Osteocyte (in vitro differentiated cells): Measurements from ENCODE around the gene BIK. TPM values are rescaled to one million over a fixed set of nuclear protein-coding genes. Genes with fewer than 3 reads are reported as not detected.

Experiments used
- DNase-seq: peaks from one replicate; pipeline ENCODE4 v3.0.0; 2021; ENCODE audit warnings: mixed read lengths; ENCODE audit not compliant: unreplicated experiment; ENCODE audit errors: extremely low spot score
- H3K27ac Mint-ChIP-seq: one replicate; pipeline ENCODE4 v1.8.0; 2021; ENCODE audit warnings: mild to moderate bottlenecking, mixed read lengths; ENCODE audit not compliant: unreplicated experiment
- H3K27me3 Mint-ChIP-seq: one replicate; pipeline ENCODE4 v1.8.0; 2021; ENCODE audit warnings: mixed read lengths; ENCODE audit not compliant: unreplicated experiment
- H3K36me3 Mint-ChIP-seq: one replicate; pipeline ENCODE4 v1.8.0; 2021; ENCODE audit warnings: mixed read lengths; ENCODE audit not compliant: unreplicated experiment
- H3K4me1 Mint-ChIP-seq: one replicate; pipeline ENCODE4 v1.8.0; 2021; ENCODE audit warnings: mixed read lengths; ENCODE audit not compliant: unreplicated experiment
- H3K4me3 Mint-ChIP-seq: one replicate; pipeline ENCODE4 v1.8.0; 2021; ENCODE audit warnings: mild to moderate bottlenecking, moderate library complexity, mixed read lengths; ENCODE audit not compliant: unreplicated experiment
- H3K9me3 Mint-ChIP-seq: one replicate; pipeline ENCODE4 v1.8.0; 2021; ENCODE audit warnings: mixed read lengths; ENCODE audit not compliant: unreplicated experiment
- total RNA-seq: library from RNA; stranded (reverse); gene quantifications from 2 replicates; pipeline ENCODE4 v1.2.1, GENCODE V29; 2021
- TF ChIP-seq, protein P1 (sequence below): fragments of 200-600 bp; sonication (generic); IDR thresholded peaks from 2 replicates; pipeline ENCODE4 v1.5.0; 2021; ENCODE audit warnings: antibody characterized with exemption, mild to moderate bottlenecking, moderate library complexity

The BIK gene
- total RNA-seq, 1 donor from 2014 or later, result not detected

DNA sequence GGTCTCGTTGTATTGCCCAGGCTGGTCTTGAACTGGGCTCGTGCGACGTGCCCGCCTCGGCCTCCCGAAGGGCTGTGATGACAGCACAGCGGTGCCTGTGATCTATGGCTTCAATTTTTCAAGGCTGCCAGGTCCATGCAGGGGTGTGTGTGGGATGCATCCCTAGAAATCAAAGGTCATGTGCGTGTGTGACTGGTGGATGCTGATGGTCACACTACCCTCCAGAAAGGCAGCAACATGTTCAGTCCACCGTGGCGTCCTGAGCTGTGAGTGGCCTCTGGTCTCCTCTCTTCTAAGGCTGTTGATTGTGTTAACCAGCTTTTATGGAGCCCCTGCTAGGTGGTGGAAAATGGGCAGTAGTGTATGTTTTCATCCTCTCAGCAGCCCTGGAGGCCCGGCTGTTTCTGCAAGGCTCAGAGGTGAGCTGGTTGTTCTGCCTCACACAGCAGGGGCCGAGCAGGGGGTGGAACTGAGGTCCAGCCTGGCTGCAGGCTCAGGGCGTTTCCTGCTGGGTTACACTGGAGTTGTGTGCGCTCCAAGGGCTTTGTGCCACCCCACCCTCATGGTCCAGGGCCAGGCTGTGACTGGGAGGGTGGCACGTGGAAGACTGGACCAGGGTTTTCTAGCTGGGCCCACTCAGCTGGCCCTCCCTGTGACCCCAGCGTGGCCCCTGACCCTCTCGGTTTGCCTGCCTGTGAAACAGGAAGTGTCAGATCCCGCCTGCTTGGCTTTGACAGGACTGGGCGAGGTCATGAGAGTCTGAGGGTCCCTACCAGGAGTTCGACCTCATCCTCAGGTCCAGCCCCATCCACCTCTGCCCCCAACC is 7.7 kb downstream of the BIK start:
- TF ChIP-seq, protein P1, sequence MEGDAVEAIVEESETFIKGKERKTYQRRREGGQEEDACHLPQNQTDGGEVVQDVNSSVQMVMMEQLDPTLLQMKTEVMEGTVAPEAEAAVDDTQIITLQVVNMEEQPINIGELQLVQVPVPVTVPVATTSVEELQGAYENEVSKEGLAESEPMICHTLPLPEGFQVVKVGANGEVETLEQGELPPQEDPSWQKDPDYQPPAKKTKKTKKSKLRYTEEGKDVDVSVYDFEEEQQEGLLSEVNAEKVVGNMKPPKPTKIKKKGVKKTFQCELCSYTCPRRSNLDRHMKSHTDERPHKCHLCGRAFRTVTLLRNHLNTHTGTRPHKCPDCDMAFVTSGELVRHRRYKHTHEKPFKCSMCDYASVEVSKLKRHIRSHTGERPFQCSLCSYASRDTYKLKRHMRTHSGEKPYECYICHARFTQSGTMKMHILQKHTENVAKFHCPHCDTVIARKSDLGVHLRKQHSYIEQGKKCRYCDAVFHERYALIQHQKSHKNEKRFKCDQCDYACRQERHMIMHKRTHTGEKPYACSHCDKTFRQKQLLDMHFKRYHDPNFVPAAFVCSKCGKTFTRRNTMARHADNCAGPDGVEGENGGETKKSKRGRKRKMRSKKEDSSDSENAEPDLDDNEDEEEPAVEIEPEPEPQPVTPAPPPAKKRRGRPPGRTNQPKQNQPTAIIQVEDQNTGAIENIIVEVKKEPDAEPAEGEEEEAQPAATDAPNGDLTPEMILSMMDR, result no peak
- Mint-ChIP-seq H3K36me3 (no peaks in the 10 kb centered on the region), H3K27me3 (peaks cover 16% of the 10 kb centered on the region), H3K4me3 (no peak overlapping the region), H3K9me3 (no peaks in the 10 kb centered on the region), H3K27ac (no peak overlapping the region), H3K4me1 (peaks cover 14% of the 10 kb centered on the region)
- no peak for DNase-seq

- Mint-ChIP-seq H3K27me3 (peaks cover 8% of the 10 kb centered on the region), H3K4me3 (no peak overlapping the region), H3K27ac (no peak overlapping the region), H3K36me3 (no peaks in the 10 kb centered on the region), H3K9me3 (no peaks in the 10 kb centered on the region), H3K4me1 (peaks cover 14% of the 10 kb centered on the region)
- no peak for DNase-seq
- TF ChIP-seq, protein P1, result no peak
Observed at GRCh38 chr22:43118953-43119458, 8.5 kb downstream of the BIK start.

DNA sequence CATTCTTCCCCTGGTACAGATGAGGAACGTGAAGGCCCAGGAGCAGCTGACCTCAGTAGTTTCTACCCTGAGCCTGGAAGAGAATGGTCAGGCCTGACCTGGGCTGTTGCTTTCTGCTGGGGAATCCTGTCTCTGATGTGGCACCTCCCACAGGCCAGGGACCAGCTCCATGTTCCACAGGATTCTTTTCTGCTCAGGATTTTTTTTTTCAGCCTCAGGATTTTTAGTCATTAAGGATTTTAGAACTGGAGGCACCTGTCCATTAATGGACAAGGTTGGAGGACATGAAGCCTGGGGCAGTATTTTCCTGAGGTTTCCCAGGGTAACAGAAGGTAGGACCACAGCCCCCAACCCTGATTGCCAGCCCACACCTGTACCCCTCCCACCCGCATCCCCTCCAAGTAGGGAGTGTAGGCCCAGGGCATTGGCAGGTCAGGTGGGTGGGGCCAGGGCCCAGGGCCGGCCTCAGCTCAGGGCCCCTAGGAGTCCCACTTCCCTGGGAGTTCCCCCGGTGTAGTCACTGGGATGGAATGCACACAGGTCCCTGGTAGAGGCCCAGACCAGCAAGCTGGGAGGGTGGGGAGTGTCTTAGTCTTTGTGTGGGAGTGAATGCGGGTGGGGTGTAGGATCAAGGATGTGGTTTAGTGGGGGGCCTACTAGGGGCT is 16.1 kb downstream of the BIK start:
- H3K27ac Mint-ChIP-seq, result no peak overlapping the region
- no peak for DNase-seq
- TF ChIP-seq, protein P1, result no peak

DNA sequence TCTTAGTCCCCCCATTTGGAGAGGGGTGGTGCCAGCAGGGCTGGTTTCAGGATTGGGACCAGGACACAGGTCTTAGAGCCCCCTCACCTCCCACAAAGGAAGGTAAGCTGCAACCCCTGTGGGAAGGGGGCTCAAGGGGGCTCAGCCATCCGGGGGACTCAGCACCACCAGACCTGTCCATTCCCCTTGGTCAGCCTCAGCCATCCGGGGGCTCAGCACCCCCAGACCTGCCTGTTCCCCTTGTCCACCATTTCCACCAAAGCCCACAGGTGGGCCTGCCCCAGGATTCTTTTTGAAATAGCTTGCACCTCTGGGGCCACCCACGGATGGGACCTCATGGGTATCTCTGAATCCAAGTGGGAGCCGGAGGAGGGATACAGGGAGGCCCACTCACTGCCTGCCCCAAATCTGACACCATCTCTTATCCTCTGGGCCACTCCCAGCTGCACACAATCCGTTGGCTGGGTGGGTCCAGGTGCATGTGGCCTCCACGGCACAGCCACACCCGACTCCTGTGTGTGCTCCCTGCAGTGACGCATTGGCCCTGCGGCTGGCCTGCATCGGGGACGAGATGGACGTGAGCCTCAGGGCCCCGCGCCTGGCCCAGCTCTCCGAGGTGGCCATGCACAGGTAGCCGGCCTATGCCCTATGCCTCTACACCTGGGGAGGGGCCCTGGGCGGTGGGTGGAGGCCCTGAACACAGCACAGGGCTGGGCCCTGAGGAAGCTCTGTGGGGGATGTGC is 16.8 kb downstream of the BIK start:
- TF ChIP-seq, protein P1, result no peak
- no peak overlapping the region for H3K4me3 Mint-ChIP-seq

More for the DNA sequence above, 16.1 kb downstream of the BIK start:
- H3K27me3 Mint-ChIP-seq, result no peaks in the 10 kb centered on the region
- peaks cover 11% of the 10 kb centered on the region for H3K4me1 Mint-ChIP-seq
- H3K4me3 Mint-ChIP-seq, result no peak overlapping the region
- H3K9me3 Mint-ChIP-seq, result no peaks in the 10 kb centered on the region
- H3K36me3 Mint-ChIP-seq, result no peaks in the 10 kb centered on the region

More for the DNA sequence above, 16.8 kb downstream of the BIK start:
- DNase-seq, result no peak
- H3K4me1 Mint-ChIP-seq, result peaks cover 11% of the 10 kb centered on the region
- H3K27ac Mint-ChIP-seq, result no peak overlapping the region
- H3K9me3 Mint-ChIP-seq, result no peaks in the 10 kb centered on the region
- no peaks in the 10 kb centered on the region for H3K27me3 Mint-ChIP-seq
- H3K36me3 Mint-ChIP-seq, result no peaks in the 10 kb centered on the region
